ENCODE measurements around the gene SNRPA1. TPM values are rescaled to one million over a fixed set of nuclear protein-coding genes. Genes with fewer than 3 reads are reported as not detected.
"Not testable (repeated sequence)": the region's sequence is repeated elsewhere in the genome, so short reads cannot be mapped to it uniquely, and the experiment has no call there.

SNRPA1 gene
- polyA plus RNA-seq (2012; ENCODE audit: insufficient read depth, insufficient read length, low read depth): 255 TPM

- DNase-seq: peak; percentile 99
- H3K4me1 ChIP-seq: no peaks in the 10 kb centered on the region
- no peaks in the 10 kb centered on the region for H3K27me3 ChIP-seq
- H3K36me3 ChIP-seq: peaks cover 22% of the 10 kb centered on the region
- H3K4me3 ChIP-seq (ENCODE audit: low read depth, low read length): peak within 1 kb of the TSS; percentile 99
- TF ChIP-seq CTCF (IDR thresholded peaks at IDR 0.05; ENCODE audit: low read depth, low read length): no peak
- H3K9me3 ChIP-seq: no peaks in the 10 kb centered on the region
These were observed at the start of gene SNRPA1 for GRCh38 chr15:101294731-101295606. SNRPA1 (minus strand) TSS chr15:101295248; CDS start chr15:101295178, 70 bp downstream.

GRCh38 chr15:101342056-101342455, 47.0 kb upstream of the SNRPA1 start:
- no peaks in the 10 kb centered on the region for H3K36me3 ChIP-seq
- no peaks in the 10 kb centered on the region for H3K9me3 ChIP-seq
- no peak overlapping the region for H3K4me3 ChIP-seq (ENCODE audit: low read depth, low read length)
- DNase-seq: no peak
- H3K4me1 ChIP-seq: no peaks in the 10 kb centered on the region
- H3K27me3 ChIP-seq: peaks cover 3% of the 10 kb centered on the region; the same call in 1 of the 2 replicates
- TF ChIP-seq CTCF (IDR thresholded peaks at IDR 0.05; ENCODE audit: low read depth, low read length): no peak

GRCh38 chr15:101338502-101339057, 43.5 kb upstream of the SNRPA1 start:
- Histone ChIP-seq H3K27me3 (peaks cover 3% of the 10 kb centered on the region; the same call in 1 of the 2 replicates), H3K4me1 (no peaks in the 10 kb centered on the region), H3K36me3 (no peaks in the 10 kb centered on the region), H3K9me3 (peaks cover 6% of the 10 kb centered on the region; the same call in 1 of the 2 replicates), H3K4me3 (ENCODE audit: low read depth, low read length) (no peak overlapping the region)
- TF ChIP-seq CTCF (IDR thresholded peaks at IDR 0.05; ENCODE audit: low read depth, low read length): no peak
- no peak for DNase-seq

- Histone ChIP-seq H3K27me3 (peaks cover 3% of the 10 kb centered on the region; the same call in 1 of the 2 replicates), H3K9me3 (peaks cover 6% of the 10 kb centered on the region; the same call in 1 of the 2 replicates), H3K4me3 (ENCODE audit: low read depth, low read length) (no peak overlapping the region), H3K36me3 (no peaks in the 10 kb centered on the region), H3K4me1 (no peaks in the 10 kb centered on the region)
- DNase-seq: no peak
- no peak for TF ChIP-seq CTCF (IDR thresholded peaks at IDR 0.05; ENCODE audit: low read depth, low read length)
These were observed 42.9 kb upstream of the SNRPA1 start for GRCh38 chr15:101337976-101338375.

- H3K4me3 ChIP-seq (ENCODE audit: low read depth, low read length); DNase-seq; H3K4me1 ChIP-seq; H3K27me3 ChIP-seq; H3K36me3 ChIP-seq; H3K9me3 ChIP-seq: not testable (repeated sequence)
These were observed 39.1 kb upstream of the SNRPA1 start for GRCh38 chr15:101333907-101334789.

GRCh38 chr15:101332061-101332467, 37.0 kb upstream of the SNRPA1 start:
- Histone ChIP-seq H3K4me3 (ENCODE audit: low read depth, low read length) (no peak overlapping the region), H3K36me3 (no peaks in the 10 kb centered on the region), H3K27me3 (no peaks in the 10 kb centered on the region), H3K4me1 (no peaks in the 10 kb centered on the region), H3K9me3 (peaks cover 6% of the 10 kb centered on the region; the same call in 1 of the 2 replicates)
- DNase-seq: no peak
- TF ChIP-seq CTCF (IDR thresholded peaks at IDR 0.05; ENCODE audit: low read depth, low read length): no peak

Data from BE2C (cell line).